Measurements from ENCODE around the gene IPMK.

The IPMK gene

DNA sequence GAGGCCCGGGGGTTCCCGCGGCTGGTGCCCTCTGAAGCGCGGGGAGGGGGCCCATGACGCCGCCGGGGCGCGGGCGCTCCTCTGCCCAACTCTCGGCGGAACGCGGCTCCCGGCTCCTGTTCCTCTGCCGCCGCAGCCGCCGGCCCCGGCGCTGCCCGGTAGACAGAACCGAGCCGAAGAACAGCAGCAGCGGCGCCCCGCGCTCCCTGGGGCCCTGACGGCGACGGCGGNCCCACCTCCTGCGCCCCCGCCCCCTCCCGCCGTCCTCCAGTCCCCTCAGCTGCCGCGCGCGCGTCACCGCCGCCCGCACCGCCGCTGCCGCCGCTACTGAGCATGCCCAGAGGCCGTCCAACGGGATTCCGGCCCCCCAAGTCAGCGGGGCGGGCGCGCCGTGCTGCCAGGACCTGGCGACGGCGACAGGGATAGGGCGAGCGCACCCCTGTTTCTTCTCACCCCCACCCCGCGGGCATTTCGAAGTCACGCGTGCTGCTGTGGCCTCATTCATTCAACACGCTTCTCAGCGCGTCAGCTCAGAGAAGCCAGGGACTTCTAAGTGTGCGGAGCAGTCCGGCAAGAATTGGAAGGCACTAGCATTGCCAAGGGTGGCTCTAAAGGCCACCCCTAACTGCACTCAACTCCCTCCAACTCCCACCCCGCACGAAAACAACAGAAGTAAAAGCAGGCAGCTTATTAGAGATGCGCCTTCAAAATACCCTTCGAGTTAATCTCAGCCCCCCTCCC is at the start of gene IPMK:
Gene IPMK, minus strand, starts transcription at position 182 of the 741 bp plus-strand sequence. CDS start 283 bp downstream, outside the sequence.
- peak within 1 kb of the TSS; percentile 80 for H3K4me3 ChIP-seq (ENCODE audit: low read depth, low read length)
- TF ChIP-seq POLR2A (IDR thresholded peaks at IDR 0.05; ENCODE audit: extremely low read depth, insufficient read length) (peak; percentile 88), MYC (IDR thresholded peaks at IDR 0.05; ENCODE audit: low read depth, low read length) (peak; percentile 84)
- TF ChIP-seq, protein P1, sequence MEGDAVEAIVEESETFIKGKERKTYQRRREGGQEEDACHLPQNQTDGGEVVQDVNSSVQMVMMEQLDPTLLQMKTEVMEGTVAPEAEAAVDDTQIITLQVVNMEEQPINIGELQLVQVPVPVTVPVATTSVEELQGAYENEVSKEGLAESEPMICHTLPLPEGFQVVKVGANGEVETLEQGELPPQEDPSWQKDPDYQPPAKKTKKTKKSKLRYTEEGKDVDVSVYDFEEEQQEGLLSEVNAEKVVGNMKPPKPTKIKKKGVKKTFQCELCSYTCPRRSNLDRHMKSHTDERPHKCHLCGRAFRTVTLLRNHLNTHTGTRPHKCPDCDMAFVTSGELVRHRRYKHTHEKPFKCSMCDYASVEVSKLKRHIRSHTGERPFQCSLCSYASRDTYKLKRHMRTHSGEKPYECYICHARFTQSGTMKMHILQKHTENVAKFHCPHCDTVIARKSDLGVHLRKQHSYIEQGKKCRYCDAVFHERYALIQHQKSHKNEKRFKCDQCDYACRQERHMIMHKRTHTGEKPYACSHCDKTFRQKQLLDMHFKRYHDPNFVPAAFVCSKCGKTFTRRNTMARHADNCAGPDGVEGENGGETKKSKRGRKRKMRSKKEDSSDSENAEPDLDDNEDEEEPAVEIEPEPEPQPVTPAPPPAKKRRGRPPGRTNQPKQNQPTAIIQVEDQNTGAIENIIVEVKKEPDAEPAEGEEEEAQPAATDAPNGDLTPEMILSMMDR (IDR thresholded peaks at IDR 0.05; ENCODE audit: low read depth, low read length) = no peak
- TF ChIP-seq, protein P2, sequence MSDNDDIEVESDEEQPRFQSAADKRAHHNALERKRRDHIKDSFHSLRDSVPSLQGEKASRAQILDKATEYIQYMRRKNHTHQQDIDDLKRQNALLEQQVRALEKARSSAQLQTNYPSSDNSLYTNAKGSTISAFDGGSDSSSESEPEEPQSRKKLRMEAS (IDR thresholded peaks at IDR 0.05; ENCODE audit: low read depth, low read length) = peak; percentile 95
- peak; percentile 97 for DNase-seq (ENCODE audit: low read depth)

DNA sequence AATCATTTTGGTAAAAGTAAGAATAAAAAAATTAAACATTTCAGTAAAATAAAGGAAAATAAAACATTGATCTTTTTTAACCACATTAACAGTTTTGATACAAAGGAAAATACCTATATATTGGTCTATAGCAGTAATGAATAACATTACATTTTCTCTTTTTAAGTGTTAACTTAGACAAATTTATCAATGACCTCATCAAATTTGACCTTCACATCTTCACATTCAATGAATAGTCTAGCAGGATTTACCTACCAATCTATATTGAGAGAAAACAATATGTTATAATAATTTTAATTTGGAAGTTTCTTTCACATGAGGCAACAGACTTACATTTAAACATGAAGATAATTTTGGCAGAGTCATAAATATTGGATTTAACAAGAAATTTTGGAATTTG is 49.2 kb upstream of the IPMK start:
- TF ChIP-seq MYC (IDR thresholded peaks at IDR 0.05; ENCODE audit: low read depth, low read length) = no peak
- TF ChIP-seq, protein P1 (IDR thresholded peaks at IDR 0.05; ENCODE audit: low read depth, low read length) = no peak
- TF ChIP-seq, protein P2 (IDR thresholded peaks at IDR 0.05; ENCODE audit: low read depth, low read length) = no peak
- no peak for TF ChIP-seq POLR2A (IDR thresholded peaks at IDR 0.05; ENCODE audit: extremely low read depth, insufficient read length)
- DNase-seq (ENCODE audit: low read depth) = no peak
- H3K4me3 ChIP-seq (ENCODE audit: low read depth, low read length) = no peak overlapping the region

DNA sequence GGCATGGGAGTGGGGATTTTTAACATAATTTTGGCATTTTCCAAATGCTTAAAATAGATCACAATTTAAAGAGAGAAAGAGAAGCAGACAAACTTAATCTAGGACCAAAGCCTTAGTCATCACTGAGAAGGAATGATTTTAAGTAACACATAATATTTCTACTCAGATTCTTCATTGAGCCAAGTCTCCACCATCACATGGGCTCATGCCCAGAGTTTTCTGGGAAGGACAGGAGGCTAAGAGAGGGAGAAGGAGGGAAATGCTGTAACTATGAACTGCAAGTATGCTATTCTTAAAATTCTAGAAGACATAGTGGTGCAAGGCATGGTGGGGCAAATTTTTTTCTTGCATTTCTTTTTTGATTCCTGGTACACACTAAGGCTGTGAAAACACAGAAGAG is 43.3 kb upstream of the IPMK start:
- DNase-seq (ENCODE audit: low read depth) = no peak
- H3K4me3 ChIP-seq (ENCODE audit: low read depth, low read length) = no peak overlapping the region
- TF ChIP-seq POLR2A (IDR thresholded peaks at IDR 0.05; ENCODE audit: extremely low read depth, insufficient read length) = no peak
- TF ChIP-seq, protein P1 (IDR thresholded peaks at IDR 0.05; ENCODE audit: low read depth, low read length) = no peak
- TF ChIP-seq, protein P2 (IDR thresholded peaks at IDR 0.05; ENCODE audit: low read depth, low read length) = no peak
- TF ChIP-seq MYC (IDR thresholded peaks at IDR 0.05; ENCODE audit: low read depth, low read length) = no peak

DNA sequence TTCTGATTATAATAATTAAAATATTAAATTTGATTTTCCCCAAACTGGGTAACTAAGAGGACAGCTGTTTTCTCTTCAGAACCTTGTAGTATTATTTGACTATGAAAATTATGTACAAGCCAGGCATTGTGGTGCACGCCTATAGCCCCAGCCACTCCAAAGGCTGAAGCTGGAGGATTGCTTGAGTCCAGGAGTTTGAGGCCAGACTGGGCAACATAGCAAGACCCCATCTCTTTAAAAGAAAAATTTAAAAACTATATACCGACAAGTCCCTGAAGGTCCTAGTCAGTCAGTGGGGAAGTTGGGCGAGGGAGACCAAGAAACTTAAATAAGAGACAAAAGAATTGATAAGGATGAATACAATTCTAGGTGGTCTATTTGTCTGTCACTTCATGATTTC is 40.0 kb upstream of the IPMK start:
- TF ChIP-seq, protein P1 (IDR thresholded peaks at IDR 0.05; ENCODE audit: low read depth, low read length) = no peak
- no peak for TF ChIP-seq POLR2A (IDR thresholded peaks at IDR 0.05; ENCODE audit: extremely low read depth, insufficient read length)
- TF ChIP-seq, protein P2 (IDR thresholded peaks at IDR 0.05; ENCODE audit: low read depth, low read length) = no peak
- no peak for TF ChIP-seq MYC (IDR thresholded peaks at IDR 0.05; ENCODE audit: low read depth, low read length)
- no peak overlapping the region for H3K4me3 ChIP-seq (ENCODE audit: low read depth, low read length)
- DNase-seq (ENCODE audit: low read depth) = no peak

DNA sequence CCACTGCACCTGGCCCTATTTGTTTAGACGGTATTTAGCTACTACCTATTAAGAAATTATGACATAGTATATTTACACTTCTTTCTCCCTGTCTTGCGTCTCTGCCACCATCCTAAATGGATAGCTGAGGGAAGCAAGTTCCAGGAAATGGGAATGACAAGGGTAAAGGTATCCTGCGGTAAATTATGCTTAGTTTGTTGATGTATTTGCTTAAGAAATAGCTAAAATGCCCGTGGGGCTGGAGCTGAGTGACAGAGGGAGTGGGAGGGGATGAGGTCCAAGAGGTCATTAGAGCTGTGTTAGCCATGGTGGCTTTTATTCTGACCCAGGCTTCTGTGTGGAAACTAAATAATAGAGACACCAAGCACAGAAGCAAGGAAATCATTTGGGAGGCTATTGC is 38.1 kb upstream of the IPMK start:
- TF ChIP-seq, protein P1 (IDR thresholded peaks at IDR 0.05; ENCODE audit: low read depth, low read length) = no peak
- TF ChIP-seq, protein P2 (IDR thresholded peaks at IDR 0.05; ENCODE audit: low read depth, low read length) = no peak
- no peak for TF ChIP-seq POLR2A (IDR thresholded peaks at IDR 0.05; ENCODE audit: extremely low read depth, insufficient read length)
- TF ChIP-seq MYC (IDR thresholded peaks at IDR 0.05; ENCODE audit: low read depth, low read length) = no peak
- DNase-seq (ENCODE audit: low read depth) = no peak
- no peak overlapping the region for H3K4me3 ChIP-seq (ENCODE audit: low read depth, low read length)

Measured in NB4 (cell line).